Suppressor macrophage (primary cell): ENCODE measurements around the gene TBL1XR1.
A peak's percentile ranks its signal among the peaks of the same experiment; 100 is the strongest.

Source experiments
- DNase-seq, 4 experiments: peaks; one replicate each; pipeline ENCODE4 v3.0.0-alpha.2; 2020 to 2022
- total RNA-seq, 17 experiments: gene quantifications; one replicate each; lab custom pipeline; 2026; ENCODE audit warnings: mixed read lengths in 6 of 17, inconsistent platforms in 3 of 17; lab: John Stamatoyannopoulos, UW

TBL1XR1 gene
- 17.9 to 317 (median 206) reads per million in 17 experiments for total RNA-seq

DNA sequence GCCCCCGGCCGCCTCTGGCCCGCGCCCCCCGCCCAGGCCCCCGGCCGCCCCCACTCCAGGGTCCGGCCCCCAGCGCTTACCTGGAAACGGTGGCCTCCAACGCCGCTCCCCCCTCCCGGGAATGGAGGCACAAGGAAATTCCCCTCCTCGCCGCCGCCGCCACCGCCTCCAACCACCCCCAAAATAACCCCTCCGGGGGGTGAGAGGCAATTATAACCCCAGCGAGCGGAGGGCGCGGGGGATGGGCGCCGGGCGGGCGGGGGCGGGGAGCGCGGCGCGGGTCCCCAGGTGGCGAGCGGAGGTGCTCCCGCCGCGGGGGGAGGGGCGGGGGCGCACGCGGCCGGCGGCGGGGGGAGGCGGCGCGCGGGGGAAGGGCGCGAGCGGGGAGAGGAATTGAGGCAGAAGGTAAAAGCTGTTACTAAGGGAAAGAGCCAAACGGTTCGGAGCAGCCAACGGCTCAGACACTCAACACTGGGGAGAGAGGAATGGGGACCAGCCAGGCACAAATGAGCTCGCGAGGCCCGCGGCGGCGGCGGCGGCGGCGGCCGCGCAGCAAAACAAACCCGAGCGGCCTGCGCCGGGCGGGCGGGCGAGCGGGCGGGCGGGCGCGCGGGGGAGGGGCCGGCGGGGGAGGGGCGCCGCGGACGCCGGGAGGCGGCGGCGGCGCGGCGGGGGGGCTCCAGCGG, at the start of gene TBL1XR1:
Gene TBL1XR1 (minus strand): TSS at position 442 of the 686 bp plus-strand sequence. CDS start 132,505 bp downstream, outside the sequence.
- DNase-seq = peak; percentile 86 to 94 (median 92)

- peak in 1 of 4 experiments; percentile 20 for DNase-seq
These were observed 48.0 kb upstream of the TBL1XR1 start for GRCh38 chr3:177245250-177245649.

DNA sequence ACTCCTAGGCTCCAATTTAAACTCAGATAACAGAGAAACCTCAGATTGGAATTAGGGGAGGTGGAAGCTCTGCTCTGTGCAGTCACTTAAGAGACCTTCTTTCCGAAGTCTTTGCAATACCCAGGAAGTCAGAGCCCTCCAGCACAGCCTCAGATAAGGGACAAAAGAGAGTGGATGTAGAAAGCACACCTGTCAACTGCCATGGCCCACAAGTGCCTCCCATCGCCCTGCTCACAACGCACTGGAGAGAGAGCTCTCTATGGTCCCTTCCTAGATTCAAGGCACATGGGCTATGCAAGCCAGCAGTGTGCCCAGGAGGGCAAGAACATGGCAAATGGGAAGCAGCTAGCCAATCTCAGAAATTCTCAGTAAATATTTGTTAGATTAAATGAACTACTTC, 47.3 kb upstream of the TBL1XR1 start:
- DNase-seq = no peak

DNA sequence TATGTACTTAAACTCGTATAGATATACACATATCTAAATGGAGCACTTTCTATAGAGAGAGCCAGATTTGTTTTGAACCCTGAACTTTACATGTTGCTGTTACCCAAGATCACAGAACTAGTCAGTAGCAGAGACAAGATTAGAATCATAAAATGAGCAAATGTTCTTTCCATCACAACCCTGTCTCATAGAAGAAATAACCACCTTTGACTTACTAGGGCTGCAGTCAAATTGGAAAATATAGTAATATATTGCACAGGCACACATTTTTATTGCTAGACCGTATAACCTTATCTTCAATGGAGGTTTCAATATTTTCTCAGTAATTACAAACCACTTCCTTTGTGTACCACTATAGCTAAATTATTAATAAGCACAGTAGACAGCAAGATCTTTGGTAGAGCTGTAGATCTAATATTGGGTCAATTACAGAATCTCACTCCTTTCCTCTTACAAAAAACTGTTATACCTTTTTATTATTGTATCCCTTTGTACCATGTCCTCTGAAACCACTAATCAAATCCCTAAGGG, 41.5 kb upstream of the TBL1XR1 start:
- DNase-seq = no peak

DNA sequence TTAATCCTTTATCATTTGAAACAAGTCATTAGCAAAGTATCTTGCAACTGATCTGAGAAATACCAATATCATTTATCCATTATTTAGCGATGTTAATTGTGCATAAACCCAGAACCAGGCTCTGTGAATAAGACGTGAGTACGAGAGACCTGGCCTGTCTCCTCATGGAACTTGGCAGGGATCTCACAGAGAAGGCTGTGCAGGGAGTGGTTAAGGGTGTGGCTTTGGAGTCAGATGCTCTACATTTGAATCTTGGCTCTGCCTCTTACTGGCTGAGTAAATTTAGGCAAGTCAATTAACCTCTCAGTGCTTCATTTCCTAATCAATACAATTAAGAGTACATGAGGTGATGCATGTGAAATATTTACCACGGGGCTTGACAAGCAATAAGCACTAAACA, 39.9 kb upstream of the TBL1XR1 start:
- DNase-seq = no peak

DNA sequence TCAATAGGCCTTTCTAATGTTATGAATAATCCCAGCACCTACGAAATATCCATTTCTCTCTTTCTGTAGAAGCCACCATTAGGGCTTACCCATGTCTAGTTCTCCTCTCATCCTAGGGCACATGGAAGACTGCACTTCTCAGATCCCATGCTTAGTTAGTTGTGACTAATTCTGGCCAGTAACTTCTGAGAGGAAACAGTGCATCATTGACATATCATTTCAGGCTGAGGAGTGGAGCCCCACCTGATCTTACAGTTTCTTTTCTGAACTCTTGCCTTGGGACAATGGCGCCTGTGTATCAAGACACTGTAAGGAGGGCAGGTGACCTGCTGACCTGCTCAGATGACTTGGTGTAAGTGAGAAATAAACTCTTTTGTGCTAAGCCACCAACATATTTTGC, 39.4 kb upstream of the TBL1XR1 start:
- no peak for DNase-seq

- DNase-seq = no peak
These were observed 36.8 kb upstream of the TBL1XR1 start for GRCh38 chr3:177234121-177234520.

- DNase-seq = peak in 2 of 4 experiments; percentile 17 to 41
These were observed 34.0 kb upstream of the TBL1XR1 start for GRCh38 chr3:177231242-177231641.

DNA sequence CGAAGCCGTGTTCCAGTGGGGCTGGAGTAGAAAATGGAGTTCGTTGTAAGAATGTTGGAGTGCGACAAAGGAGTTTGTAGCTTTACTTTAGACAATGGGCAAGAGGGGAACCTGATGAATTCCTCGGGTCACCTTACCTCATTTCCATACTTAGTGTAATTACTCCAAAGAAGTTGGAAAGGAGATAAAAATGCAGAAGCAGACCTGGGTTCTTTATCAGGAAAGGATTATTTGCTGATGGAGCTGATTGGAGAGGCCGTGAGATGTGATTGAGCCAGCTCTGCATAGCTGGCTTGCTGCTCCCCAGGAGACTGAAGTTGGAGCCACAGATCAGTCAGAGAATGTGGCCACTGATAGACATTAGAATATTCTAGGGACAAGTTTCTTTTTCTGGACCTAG, 33.4 kb upstream of the TBL1XR1 start:
- DNase-seq = no peak

GRCh38 chr3:177229791-177230190, 32.5 kb upstream of the TBL1XR1 start:
- DNase-seq = no peak

- no peak for DNase-seq
These were observed 31.4 kb upstream of the TBL1XR1 start for GRCh38 chr3:177228601-177229190.

- DNase-seq = no peak
These were observed 27.1 kb upstream of the TBL1XR1 start for GRCh38 chr3:177224414-177224813.

- peak; percentile 48 to 76 (median 64) for DNase-seq
These were observed 24.5 kb upstream of the TBL1XR1 start for GRCh38 chr3:177221744-177222143.

DNA sequence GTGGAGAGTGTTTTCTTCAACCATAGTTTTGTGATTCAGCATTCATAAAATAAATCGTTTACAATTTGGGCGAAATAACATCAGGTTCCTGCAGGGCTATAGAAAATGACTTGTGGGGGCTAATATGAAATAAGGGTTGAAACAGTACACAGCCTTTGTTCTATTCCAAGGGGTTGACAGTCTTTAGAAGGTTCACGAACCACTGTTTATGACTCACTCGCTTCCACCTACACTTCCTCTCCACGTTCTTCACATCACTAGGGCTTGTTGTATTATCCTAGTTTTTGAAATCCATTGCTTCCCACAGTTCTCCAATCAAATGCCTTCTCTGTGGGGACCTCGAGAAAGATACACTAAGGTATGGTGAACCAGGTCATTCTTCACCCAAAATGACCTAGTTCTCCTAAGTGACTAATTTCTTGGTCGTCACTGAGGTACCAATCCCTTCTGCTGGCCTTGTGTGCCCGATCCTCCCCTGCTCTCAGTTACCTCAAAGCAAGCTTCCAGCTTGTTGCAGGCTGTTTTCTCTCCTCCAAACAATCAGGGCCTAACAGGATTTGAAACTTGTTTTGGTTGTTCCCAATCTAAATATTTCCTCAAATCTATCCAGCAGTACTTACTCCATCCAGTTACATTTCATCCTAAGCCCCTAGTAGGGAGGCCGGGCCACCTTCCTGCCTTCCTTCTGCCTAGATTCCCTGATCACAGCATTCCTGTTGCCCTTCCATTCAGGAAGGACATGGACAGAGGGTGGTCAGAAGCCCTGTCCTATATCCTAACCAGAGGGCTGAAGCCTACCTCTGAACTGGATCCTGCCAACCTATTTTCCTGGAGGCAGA, 23.1 kb upstream of the TBL1XR1 start:
- peak in 3 of 4 experiments; percentile 10 to 40 (median 40) for DNase-seq

DNA sequence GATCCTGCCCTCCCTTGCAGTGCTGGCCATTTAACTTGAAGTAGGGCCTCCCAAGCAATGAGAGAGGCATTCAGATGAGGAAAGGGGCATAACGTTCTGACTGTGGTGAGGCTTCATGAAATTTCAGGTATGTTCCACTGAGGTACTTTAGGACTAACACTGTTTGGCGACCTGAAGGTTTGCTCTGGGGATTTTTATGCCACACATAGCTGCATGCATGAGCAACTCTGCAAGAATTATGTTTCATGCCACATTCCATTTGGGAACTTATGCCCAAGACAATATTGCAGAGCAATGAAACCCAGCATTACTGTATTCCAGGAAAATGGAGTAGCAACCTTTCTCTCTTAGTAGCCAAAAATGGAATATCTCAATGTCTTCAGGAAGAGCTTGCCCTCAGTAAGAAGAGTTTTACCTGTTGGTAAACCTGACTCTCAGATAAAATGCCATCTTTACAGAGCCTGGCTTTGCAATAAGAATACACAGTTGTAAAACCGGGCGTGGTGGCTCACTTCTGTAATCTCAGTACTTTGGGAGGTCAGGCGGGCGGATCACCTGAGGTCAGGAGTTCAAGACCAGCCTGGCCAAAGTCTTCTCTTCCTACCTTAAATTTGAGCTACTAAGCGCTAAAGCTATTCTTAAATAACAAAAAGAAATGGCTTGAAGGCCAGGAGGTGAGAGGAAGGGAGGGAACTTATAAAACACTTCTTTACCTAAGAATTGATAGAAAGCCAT, 16.7 kb upstream of the TBL1XR1 start:
- no peak for DNase-seq

DNA sequence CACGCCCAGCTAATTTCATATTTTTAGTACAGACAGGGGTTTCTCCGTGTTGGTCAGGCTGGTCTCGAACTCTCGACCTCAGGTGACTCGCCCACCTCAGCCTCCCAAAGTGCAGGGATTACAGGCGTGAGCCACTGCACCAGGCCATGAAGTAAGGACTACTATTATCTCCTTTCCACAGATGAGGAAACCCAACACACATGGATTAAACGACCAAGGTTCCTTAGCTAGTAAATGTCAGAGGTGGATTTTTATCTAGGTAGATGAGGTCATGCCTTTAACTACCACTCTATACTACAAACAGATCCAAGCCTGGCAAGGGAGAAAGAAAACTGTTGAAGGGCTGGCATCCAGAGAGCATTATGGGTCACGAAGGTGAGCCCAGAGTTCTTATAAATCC, 15.5 kb upstream of the TBL1XR1 start:
- DNase-seq = no peak

DNA sequence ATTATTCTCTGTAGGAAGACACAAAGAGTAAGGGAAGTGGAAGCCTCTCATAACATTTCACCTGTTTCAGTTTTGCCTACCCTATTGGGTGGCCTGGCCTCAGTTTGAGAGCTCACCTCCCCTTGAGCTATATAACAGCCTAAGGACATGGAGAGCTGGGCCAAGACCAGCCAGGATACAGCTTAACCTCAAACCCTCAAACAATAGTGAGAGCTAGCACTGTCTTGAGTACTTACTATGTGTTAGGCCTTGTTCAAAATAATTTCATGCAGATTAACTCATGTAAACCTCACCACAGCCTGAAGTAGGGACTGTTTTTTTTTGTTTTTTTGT, 15.0 kb upstream of the TBL1XR1 start:
- DNase-seq = no peak

- DNase-seq = no peak
These were observed 14.4 kb upstream of the TBL1XR1 start for GRCh38 chr3:177211503-177212277.

DNA sequence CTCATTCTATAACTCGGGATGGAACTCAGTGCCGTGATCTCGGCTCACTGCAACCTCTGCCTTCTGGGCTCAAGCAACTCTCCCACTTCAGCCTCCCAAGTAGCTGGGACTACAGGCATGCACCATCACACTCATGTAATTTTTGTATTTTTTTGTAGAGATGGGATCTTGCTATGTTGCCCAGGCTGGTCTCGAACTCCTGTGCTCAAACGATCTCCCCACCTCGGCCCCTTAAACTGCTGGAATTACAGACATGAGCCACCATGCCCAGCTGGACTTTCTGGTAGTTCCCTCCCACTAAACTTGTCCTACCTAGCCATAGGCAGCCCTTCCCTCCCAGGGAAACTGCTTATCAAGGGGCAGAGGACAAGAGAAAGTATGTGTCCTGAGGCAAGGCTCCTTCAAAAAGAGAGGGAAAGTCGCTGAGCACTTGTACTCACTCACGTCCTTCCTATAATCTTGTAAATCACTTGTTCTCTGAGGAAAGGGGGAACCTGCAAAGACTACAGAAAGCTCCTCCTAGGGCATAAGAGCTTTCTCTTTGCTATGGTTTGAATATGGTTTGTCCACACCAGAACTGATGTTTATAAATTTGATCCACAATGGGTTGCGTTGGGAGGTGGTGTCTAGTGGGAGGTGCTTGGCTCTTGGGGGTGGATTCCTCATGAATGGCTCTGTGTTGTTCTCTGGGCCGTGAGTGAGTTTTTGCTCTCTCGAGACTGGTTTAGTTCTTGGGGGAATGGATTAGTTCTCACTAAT, 13.6 kb upstream of the TBL1XR1 start:
- no peak for DNase-seq

GRCh38 chr3:177209509-177209908, 12.2 kb upstream of the TBL1XR1 start:
- no peak for DNase-seq

DNA sequence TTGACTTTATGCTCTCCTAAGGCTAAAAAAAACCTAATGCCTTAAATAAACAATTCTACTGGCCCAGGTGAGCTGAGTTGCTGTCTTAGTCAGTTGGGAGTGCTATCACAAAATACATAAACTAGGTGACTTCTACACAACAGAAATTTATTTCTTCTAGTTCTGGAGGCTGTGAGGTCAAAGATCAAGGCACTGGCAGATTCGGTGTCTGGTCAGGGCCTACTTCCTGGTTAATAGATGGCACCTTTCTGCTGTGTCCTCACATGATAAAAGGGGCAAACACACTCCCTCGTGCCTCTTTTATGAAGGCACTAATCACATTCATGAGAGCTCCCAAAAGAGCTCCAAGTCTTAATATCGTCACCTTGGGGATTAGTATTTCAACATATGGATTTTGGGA, 11.5 kb upstream of the TBL1XR1 start:
- DNase-seq = no peak
